ENCODE data around the gene RHBDD2.
"Not testable (repeated sequence)": the region's sequence is repeated elsewhere in the genome, so short reads cannot be mapped to it uniquely, and the experiment has no call there.

RHBDD2 gene

GRCh38 chr7:75866489-75867389 is 12.1 kb upstream of the RHBDD2 start:
- peak; percentile 71 for DNase-seq

DNA sequence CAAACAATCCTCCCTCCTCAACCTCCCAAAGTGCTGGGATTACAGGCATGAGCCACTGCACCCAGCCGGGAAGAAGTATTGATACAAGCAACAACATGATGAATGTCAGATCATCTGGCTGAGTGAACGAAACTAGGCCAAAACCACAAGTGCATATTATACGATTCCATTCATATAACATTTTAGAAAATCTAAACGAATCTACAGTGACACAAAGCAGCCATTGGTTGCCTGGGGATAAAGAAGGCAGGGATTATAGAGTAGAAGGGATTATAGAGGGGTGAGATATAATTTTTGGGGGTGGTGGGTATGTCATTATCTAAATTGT is 11.5 kb upstream of the RHBDD2 start:
- DNase-seq: no peak

DNA sequence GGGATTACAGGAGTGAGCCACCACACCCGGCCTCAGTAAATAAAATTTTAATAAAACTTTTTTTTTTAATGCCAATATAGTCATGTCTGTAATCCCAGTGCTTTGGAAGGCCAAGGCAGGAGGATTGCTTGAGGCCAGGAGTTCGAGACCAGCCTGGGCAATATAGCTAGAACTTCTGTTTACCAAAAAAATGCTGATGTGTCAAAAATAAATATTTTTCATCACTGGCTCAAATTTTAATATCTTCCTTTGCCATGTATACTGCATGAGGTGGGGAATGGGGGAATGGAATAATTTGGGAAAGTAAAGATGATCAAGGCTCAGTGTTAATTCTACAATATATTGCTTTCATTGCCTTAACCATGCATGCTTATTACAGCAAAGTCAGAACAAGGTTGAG is 10.7 kb upstream of the RHBDD2 start:
- no peak for DNase-seq

DNA sequence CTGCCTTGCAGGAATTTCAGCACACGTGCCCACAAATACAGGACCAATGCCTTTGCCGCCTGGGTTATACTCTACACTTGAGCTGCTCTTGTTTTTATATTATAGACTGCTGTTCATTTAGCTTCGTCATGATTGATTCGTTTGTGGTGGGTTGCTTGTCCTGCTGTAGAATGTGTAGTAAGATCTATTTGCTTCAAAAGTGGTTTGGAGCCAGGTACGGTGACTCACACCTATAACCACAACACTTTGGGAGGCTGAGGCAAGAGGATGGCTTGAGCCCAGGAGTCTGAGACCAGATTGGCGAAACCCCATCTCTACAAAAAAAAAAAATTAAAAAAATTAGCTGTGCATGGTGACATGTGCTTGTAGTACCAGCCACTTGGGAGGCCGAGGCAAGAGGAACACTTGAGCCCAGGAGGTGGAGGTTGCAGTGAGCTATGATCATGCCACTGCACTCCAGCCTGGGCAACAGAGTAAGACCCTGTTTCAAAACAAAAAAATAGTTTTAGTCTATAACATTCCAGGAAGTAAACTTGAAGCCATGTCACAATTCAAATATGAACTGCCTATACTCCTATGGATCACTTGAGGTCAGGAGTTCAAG is 9.0 kb upstream of the RHBDD2 start:
- DNase-seq: no peak

DNA sequence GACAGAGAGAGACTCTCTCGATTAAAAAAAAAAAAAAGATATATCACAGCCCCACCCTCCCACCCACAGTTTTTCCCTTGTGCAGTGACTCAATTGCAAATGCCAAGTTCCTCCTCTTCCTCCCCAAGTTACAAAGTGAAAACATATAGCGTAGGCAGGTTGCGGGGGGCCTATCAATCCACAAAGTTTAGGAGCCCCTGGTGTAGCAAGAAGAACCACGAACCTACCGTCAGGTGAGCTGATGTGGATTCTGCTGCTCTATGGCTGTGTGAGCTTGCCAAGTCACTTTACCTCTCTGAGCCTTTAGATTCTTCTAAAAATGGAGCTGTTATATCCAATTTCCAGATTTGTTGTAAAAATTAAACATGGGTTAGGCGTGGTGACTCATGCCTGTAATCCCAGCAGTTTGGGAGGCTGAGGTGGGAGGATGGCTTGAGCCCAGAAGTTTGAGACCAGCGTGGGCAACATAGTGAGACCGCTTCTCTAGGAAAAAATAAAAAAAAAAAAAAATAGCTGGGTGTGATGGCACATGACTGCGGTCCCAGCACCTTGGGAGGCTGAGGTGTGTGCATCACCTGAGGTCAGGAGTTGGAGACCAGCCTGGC is 8.2 kb upstream of the RHBDD2 start:
- no peak for DNase-seq

- no peak for DNase-seq
Measured at GRCh38 chr7:75872073-75872782, 6.6 kb upstream of the RHBDD2 start.

GRCh38 chr7:75874180-75874579 is 4.7 kb upstream of the RHBDD2 start:
- not testable (repeated sequence) for DNase-seq

DNA sequence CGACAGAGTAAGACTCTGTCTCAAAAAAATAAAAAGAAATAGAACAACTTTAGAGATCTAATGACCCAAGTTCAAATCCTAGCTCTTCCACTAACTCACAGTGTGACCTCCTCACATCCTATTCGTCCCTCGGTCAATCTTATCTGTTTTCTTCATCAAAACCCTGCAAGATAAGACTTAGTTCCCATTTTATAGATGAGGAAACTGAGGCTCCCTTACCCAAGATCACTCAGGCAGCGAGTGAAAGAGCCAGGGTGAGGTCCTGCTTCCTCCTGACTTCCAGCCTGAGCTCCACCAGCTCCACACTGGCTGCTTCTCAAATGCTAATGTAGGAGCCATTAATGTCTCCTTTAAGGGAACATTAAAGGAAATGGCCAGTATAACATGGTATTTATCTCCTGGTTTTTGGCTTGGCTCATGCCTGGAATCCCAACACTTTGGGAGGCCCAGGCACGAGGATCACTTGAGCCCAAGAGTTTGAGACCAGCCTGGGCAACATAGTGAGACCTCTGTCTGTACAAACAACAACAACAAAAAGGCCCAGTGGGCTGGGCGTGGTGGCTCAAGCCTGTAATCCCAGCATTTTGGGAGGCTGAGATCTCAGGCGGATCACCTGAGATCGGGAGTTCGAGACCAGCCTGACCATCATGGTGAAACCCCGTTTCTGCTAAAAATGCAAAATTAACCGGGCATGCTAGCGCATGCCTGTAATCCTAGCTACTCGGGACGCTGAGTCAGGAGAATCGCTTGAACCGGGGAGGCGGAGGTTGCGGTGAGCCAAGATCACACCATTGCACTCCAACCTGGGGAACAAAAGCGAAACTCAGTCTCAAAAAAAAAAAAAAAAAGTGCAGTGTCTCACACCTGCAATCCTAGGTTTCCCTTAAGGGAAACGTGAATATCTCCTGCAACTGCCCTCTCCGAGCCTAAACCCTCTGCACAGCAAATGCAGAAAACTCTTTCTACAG is 3.4 kb upstream of the RHBDD2 start:
- no peak for DNase-seq

DNA sequence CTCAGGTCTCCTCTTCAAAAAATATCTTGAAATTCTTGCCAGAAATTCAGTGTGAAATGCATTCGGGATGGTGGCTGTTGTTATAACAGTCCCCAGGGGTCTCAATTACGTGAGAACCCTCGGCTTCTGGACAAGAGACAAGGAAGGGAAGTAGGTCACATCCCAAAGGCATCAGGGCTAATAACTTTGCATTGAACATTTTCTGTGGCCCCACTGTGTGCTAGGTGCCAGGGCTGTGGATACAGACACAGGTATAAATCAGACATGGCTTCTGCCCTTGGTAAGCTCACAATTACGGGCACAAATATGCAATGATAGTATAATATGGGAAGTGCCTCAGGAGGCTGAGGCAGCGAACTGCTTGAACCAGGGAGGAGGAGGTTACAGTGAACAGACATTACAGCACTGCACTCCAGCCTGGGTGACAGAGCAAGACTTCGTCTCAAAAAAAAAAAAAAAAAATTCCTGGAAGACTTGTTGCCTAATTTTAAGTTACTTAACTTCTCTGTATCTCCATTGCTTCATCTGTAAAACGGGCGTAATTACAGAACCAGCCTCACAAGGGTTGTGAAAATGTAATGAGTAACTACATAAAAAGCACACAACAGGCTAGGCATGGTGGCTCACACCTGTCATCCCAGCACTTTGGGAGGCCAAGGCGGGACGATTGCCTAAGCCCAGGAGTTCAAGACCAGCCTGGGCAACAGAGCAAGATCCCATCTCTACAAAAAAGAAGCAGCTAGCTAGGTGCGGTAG is 2.5 kb upstream of the RHBDD2 start:
- DNase-seq: no peak

- no peak for DNase-seq
Measured at GRCh38 chr7:75878312-75878768, 494 bp upstream of the RHBDD2 start.

DNA sequence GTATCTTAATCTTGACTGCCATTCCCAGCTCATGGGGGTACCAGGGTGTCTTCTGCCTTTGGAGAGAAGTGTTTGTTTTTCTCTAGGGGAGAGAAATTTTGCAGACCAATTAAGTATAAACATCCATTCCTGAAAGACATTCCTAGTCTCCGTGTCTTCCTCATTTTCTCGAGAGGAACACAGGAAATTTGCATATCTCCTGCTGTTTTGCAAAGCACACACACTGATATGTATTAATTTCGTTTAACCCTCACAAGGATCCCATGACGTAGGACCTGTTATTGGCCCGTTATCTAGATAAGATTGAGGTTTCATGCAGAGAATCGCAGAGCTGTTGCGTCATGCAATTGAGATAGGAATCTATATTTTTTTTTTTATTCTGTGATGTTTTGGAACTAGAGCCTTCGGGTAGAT is 944 bp downstream of the RHBDD2 start:
- peak; percentile 14 for DNase-seq

DNA sequence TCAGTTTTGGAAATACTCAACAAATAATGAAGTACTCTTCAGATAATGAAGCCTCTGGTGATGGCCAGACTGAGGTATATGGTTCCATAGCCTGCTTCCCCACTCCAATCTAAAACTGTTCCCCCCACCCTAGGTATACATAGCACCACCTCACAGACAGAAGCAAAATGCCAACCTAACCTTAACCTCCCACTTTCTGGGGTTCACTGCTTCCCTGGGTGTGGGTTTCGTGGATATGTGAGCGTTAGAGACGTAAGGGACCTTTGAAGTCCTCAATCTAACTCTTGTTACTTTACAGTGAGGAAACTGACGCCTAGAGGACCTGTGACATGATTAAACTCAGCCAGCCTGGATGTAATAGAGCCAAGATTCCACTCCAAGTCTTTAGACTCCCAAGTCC is 1.4 kb downstream of the RHBDD2 start:
- DNase-seq: no peak

DNA sequence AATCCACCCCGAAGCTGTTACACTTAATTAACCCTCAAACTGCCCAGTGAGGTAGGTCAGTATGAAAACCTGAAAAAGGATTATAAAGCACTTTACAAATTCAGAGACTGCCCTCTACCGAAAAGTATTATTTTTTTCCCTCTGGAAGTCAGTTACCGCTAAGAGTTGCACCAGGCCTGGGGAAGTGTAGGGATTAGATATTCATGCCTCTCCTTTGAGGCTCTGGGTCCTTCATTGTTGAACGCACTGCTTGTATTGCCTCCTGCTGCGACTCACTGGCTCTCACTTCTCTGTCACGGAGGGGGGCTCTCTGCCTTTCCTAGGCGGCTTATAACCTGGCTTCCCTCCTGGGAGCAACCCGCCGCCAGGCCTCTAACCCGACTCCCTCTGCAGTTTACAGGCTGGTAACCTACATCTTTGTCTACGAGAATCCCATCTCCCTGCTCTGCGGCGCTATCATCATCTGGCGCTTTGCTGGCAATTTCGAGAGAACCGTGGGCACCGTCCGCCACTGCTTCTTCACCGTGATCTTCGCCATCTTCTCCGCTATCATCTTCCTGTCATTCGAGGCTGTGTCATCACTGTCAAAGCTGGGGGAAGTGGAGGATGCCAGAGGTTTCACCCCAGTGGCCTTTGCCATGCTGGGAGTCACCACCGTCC is 2.7 kb downstream of the RHBDD2 start:
- no peak for DNase-seq

DNA sequence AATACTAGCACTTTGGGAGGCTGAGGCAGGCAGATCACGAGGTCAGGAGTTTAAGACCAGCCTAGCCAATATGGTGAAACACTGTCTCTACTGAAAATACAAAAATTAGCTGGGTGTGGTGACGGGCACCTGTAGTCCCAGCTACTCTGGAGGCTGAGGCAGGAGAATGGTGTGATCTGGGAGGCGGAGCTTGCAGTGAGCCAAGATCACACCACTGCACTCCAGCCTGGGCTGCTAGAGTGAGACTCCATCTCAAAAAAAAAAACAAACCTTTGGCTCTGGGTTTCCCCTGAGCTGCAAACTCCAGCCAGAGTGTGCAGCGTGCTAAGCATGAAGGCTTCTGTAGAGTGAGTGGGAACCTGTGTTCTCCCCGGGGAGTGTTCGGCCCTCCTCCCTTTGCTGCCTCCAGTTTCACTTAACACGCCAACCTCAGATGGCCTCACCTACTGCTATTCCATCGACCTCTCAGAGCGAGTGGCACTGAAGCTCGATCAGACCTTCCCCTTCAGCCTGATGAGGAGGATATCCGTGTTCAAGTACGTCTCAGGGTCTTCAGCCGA is 4.5 kb downstream of the RHBDD2 start:
- not testable (repeated sequence) for DNase-seq

- no peak for DNase-seq
Measured at GRCh38 chr7:75884476-75884875, 5.6 kb downstream of the RHBDD2 start.

DNA sequence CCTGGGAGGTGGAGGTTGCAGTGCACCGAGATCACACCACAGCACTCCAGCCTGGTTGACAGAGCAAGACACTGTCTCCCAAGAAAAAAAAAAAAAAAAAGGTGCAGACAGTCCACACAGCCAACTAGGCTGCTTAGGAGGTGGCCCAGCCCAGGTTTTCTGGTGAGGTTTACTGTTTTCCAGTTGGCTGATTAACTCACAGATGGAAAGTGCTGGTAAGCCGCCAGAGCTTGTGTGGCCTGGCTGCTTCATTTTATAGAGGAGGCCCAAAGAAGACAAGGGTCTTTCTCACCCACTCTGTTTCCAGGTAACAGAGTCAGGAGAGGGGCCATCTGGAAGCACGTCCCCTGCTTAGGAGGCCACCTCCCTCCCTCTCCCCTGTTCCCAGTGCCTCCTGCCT is 6.2 kb downstream of the RHBDD2 start:
- no peak for DNase-seq

GRCh38 chr7:75887669-75888369 is 9.0 kb downstream of the RHBDD2 start:
- no peak for DNase-seq

DNA sequence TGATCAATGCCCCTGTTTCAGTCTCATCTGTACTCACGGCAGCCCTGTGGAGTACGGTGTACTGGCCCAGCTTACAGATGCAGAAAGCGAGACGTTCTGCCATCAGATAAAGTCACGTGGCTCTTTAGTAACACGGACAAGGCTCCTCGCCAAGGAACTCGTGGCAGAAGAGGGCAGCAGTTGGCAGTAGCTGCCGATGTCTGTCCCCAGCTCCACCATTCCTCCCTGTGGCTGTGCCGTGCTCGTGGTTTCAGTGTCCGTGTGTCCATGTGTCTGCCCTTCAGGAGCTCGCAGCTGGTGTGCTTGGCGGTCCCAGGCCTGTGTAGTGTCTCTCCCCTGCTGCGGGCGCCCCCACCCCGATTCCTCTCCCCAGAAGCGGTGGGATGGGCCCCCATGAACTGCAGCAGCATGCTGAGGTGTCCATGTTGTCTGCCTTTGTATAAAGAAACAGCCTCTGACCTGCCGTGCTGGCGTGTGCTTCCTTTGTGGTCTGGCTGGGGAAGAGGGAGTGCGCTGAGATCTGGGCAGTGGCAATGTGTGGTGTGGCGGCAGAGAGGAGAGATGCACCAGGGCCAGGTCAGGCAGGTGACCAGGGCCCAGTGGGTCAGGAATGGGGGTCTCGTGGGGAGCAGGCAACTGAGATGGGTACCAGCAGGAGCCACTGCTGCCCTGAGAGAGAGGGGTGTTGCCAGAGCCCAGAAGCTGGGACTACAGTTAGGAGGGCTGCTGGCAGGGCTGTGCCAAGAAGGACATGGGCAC is 9.8 kb downstream of the RHBDD2 start:
- no peak for DNase-seq

DNA sequence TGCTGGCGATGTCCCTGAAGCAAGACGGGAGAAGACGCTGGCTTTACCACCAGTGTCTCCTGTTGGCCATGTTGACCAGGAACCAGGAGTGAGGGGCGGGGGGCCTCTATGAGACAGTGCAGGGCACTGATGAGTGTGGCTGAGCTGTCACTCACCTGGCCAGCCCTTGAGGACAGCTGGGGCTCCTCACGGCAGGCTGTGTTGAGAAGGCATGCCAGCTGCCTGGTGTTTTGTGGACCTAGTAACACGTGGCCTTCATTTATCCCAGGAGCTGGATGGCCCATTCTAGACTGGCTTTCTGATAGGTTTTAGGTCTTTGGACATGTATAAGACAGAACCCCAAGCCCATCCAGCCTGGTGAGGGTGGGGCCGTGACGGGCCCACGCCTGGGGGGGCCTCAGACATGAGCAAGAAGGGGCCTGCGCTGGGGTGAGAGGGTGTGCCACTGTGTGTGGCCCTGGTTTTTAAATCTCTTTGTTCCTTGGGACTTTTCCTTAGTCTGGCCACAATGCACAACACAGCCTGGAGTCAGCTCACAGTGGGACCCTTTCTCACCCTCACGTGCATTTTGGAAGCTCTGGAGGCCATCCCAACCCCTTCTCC is 10.5 kb downstream of the RHBDD2 start:
- DNase-seq: no peak
